Measurements from ENCODE around the gene LYPD3.
"Not testable (repeated sequence)": the region's sequence is repeated elsewhere in the genome, so short reads cannot be mapped to it uniquely, and the experiment has no call there.

Gene LYPD3

DNA sequence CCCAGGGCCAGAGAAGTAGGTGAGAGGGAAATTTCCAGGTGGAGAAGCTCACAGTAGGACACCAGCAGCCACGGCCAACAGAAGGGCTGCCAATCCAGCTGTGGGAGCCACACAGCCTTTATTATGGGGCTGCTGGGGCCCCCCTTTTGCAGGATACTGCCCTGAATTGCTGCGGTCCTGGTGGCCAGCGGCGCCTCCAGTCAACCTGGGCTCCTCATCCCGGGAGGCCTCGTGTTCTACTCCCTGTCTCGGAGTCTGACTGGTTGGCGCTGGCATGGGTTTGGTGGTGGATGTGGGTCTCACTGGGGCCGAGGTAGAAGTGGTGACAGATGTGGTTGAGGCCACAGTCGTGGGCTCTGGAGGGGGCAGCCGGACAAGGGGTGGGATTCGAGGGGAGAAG is 4.1 kb downstream of the LYPD3 start:
- no peak for DNase-seq (ENCODE audit: low read depth)

DNA sequence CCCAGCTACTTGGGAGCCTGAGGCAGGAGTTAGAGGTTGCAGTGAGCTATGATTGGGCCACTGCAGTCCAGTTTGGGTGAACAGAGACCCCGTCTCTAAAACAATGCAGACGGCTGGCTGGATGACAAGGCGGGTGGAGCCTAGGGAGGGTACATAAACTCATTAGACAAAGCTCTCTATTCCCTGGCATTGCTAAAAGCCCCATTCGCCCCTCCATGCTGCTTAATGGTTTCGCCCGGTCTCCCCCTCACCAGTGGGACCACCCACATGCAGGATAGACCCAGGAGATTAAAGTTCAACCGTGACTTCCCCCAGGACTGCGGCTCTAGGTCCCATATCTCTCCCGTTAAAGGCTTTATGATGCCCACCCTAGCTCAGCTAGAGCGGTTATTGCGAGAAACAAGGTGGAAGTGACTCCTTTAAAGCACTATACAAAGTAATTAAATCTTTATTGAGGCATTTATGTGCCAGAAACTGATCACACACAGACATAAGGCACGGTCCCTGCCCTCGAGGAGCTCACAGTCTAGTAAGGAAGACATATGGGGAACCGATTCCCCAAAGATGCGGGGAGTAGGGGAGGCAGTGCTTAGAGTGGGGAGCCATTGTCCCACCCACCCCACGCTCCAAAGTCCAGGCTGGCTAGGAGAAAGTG is 4.9 kb downstream of the LYPD3 start:
- no peak for DNase-seq (ENCODE audit: low read depth)

DNA sequence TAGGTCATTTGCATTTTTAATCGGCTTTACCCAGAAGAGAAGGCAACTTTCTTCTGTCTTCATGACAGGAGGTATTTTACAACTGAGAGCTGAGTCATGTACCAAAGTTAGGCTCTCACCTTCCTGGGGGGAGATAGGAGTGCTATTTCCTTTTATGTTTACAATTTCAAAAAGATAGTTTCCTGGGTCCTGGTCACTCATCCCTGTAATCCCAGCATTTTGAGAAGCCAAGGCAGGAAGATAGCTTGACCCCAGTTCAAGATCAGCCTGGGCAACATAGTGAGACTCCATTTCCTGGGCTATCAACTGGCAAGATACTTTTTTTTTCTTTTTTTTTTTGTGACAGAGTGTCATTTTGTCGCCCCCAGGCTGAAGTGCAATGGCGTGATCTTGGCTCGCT is 7.6 kb downstream of the LYPD3 start:
- no peak for DNase-seq (ENCODE audit: low read depth)

DNA sequence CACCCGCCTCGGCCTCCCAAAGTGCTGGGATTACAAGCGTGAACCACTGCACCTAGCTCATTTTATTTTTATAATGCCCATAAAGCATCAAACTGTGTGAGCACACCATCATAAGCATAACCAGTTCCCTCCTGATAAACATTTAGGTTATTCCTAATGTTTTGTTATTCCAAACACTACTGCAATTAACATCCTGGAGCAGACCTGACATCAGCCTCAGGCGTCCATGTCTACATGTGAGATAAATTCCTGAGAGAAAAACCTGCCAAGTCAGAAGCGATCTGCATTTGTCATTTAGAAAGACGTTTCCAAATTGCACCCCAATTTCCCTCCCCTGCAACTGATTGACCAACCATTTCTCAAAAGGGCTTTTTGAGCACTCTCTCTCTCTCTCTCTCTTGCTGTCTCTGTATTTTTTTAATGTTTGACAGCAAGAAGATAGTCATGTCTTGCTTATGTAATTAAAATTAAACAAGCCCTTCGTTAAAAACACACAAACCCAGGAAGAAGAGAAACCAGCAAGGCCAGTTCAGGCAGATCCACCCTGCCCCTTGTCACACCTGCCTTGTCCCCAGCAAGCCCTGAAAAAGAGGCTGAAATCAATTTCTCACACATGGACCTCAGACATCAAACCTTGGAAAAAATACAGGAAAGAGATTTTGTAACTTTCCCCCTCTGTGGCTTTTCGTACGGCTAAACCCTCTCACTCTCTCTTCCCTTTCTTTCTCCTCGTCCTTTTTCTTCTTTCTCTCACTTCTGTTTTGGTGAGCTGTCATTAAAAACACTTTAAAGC is 9.9 kb downstream of the LYPD3 start:
- no peak for DNase-seq (ENCODE audit: low read depth)

DNA sequence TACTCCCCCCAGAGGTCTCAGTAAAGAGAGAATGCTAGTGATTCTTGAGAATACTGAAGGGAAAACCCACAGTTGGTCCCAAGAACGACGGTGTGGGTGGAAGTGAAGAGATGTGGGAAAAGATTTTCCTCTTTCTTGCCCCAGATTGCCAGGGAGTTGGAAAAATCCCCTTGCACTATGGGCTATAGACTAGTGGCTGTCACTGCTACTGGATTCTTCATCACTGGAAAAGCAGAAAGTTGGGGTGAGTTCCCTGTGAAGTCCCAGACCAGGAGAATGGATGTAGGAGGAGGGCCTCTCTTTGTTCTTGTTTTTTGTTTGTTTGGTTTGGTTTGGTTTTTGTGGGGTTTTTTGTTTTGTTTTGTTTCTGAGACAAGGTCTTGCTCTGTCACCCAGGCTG is 11.4 kb downstream of the LYPD3 start:
- DNase-seq (ENCODE audit: low read depth): no peak

DNA sequence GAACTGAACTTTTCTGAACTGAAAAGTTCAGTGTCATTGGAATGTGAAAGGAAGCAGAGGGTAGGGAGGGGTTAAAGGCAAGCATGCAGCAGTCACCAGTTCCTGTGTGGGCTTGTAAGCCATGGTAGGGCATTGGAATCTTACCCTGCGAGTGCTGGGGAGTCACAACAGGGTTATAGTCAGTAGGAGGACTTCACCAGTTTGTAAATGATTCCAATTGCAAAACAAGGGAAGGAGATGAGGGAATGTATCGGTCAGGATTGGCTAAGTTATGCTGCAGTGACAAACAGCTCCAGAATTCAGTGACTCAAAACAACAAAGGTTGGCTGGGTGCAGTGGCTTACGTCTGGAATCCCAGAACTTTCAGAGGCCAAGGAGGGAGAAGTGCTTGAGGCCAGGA is 12.8 kb downstream of the LYPD3 start:
- no peak for DNase-seq (ENCODE audit: low read depth)

DNA sequence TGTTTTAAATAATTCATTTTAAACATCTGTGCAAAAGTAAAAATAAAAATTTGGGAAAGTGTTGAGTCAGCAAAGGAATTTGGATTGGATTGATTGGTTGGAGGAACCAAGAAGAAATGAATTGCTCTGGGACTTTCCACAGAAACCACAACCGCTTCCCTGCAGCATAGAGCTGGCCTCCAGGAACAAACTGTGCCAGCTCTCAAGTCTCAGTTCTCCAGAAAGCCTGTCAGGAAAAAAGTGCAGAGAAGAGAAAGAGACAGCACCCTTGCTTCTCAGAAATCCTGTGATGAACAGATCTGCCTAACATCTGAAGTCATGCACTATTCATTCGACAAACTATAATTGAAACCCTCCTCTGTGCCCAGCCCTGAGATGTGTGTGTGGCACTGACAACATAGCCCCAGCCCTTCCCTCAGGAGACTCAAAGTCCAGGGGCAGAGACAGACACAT is 14.8 kb downstream of the LYPD3 start:
- no peak for DNase-seq (ENCODE audit: low read depth)

DNA sequence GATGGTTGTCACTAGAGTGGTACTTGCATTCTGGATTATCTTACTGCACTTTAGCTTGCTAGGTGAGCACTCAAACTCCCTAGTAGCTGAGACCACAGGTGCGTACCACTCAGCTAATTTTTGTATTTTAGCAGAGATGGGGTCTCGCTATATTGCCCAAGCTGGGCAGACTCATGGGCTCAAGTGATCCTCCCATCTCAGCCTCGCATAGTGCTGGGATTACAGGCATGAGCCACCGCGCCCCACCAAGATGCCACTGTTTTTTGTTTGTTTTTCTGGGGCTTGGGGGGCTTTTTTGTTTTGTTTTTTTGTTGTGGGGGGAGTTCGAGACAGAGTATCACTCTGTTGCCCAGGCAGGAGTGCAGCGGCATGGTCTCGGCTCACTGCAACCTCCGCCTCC is 17.8 kb downstream of the LYPD3 start:
- DNase-seq (ENCODE audit: low read depth): no peak

DNA sequence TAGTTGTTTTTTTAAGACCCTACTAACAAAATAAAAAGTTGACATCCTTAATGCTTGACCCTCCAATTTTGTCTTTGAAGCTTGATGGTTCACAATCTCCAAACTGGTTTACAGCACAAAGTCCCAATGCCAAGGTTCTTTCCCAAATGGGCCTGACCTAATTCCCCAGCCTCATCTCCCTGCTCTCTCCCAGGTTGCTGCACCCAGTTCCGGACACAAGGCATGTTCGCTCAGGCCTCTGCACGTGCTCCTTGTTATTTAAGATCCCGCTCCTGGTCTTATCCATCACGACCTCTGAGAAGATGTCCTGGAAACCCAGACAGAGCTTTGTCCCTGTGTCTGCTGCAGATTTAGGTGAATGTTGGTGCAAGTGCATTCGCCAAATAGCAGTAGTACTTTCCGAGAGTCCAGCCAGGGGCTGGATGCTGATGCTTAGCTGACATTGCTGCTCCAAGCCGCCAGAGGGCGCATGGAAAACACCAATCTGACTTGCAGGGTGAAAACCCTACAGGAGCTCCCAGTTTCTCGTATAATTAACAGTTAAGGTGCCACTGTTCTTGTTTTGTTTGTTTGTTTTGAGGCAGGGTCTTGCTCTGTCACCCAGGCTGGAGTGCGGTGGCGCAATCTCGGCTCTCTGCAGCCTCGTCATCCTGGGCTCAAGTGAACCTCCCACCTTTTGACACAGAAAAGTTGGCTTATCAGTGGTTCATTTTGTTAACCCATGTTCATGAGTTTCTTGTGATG is 18.5 kb downstream of the LYPD3 start:
- DNase-seq (ENCODE audit: low read depth): peak; percentile 65

DNA sequence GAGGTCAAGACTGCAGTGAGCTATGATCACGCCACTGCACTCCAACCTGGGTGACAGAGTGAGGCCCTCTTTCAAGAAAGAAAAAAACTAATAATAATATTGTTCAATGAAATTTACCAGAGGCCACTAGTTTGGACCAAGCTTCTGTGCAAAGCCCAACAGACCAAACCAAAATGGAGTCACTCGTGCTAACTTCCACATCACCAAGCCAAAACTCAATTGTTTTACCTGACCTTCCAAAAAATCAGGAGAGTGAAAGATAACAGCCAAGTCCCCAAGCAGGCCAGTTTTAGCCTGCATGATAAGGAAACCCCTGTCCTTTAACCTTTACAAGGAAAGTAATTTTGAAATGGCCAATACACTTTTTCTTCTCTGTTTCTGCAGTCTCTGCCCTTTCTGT is 20.0 kb downstream of the LYPD3 start:
- DNase-seq (ENCODE audit: low read depth): no peak

DNA sequence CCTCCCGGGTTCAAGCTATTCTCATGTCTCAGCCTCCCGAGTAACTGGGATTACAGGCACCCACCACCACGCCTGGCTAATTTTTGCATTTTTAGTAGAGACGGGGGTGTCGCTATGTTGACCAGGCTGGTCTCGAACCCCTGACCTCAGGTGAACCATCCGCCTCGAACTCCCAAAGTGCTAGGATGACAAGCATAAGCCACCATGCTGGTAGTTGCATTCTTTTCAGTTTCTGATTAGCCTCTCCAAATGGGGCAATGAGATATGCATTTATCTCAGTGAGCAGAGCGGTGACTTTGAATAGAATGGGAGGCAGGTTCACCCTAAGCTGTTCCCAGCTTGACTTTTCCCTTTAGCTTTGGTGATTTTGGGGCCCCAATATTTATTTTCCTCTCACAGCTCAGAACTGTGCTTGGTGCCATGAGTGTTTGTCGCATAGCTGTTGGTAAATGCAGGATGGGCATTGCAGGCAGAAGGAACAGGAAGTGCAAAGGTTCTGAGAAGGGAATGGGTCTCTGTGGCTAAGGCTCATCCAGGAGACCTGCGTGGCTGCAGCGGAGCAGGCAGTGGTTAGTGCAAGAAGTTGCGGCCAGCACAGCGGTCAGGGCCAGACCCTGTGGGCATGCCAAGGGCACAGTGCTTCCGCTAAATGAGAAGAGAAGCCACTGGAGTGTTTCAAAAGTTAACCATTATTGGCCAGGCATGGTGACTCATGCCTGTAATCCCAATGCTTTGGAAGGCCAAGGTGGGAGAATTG is 20.7 kb downstream of the LYPD3 start:
- DNase-seq (ENCODE audit: low read depth): no peak

DNA sequence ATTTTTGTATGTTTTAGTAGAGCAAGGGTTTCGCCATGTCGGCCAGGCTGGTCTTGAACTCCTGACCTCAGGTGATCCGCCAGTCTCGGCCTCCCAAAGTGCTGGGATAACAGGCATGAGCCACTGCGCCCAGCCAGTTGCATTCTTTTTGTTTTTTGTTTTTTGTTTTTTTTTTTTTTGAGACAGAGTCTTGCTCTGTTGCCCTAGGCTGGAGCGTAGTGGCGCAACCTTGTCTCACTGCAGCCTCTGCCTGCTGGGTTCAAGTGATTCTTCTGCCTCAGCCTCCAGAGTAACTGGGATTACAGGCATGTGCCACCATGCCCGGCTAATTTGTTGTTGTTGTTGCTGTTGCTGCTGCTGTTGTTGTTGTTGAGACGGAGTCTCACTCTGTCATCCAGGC is 21.3 kb downstream of the LYPD3 start:
- DNase-seq (ENCODE audit: low read depth): not testable (repeated sequence)

DNA sequence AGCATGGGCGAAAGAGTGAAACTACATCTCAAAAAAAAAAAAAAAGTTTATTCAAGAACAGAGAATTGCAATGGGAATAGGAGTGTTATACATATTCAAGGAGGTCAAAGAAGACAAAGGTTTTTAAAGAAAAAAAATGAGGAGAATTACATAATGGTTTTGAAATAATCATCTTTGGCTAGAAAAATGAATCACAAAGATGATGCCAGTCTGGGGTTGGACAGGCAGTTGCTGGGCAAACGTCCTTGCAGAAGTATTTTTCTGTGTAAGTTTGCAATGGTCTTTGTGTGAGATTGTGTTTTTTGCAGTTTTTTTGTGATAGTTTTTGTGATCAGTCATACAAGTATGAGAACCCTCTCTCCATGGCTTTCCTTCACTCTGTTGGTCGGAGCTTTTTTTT is 23.7 kb downstream of the LYPD3 start:
- DNase-seq (ENCODE audit: low read depth): no peak

DNA sequence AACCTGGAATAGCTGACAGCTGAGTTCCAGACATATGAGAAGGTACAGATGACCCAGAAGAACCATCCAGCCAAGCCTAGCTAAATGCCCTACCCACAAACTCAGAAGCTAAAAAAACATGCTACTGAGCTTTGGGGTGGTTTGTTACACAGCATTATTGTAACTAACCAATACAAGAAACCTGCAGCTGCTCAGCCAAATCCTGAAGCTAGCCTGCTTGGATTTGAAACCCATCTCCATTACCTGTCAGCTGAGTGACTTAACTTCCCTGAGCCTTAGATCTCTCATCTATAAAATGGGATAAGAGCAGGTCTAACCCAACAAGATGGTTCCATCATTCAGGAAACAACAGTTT is 25.7 kb downstream of the LYPD3 start:
- no peak for DNase-seq (ENCODE audit: low read depth)

DNA sequence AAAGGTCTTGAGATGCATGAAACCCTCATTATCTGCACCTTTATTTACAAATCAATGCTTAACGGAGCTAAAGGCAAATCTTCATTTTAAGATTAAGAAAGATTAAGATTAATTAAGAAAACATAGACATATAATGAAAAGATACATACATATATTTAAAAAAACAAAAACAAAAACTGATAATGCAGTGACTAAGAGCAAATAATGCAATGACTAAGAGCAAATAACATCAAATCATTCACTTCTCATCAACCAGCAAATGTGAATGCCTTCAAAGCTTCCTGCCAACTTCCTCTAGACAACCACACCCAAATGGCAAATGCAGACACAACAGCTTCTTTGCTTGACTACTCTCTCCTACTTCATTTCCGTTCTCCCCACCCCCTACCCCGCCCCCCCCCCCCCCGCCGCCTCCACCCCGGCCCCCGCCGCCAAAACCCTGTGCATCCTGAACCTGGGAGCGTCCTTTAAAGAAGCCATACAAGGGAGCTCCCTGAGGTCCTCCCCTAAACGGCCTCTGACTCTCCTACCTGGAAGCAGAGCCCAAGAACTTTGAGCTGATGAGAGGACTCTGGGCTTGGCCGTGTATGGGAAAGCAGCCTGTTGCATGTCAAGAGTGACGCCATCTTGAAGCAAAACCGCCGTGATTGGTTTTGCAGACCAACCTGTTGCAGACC is 26.2 kb downstream of the LYPD3 start:
- DNase-seq (ENCODE audit: low read depth): no peak

DNA sequence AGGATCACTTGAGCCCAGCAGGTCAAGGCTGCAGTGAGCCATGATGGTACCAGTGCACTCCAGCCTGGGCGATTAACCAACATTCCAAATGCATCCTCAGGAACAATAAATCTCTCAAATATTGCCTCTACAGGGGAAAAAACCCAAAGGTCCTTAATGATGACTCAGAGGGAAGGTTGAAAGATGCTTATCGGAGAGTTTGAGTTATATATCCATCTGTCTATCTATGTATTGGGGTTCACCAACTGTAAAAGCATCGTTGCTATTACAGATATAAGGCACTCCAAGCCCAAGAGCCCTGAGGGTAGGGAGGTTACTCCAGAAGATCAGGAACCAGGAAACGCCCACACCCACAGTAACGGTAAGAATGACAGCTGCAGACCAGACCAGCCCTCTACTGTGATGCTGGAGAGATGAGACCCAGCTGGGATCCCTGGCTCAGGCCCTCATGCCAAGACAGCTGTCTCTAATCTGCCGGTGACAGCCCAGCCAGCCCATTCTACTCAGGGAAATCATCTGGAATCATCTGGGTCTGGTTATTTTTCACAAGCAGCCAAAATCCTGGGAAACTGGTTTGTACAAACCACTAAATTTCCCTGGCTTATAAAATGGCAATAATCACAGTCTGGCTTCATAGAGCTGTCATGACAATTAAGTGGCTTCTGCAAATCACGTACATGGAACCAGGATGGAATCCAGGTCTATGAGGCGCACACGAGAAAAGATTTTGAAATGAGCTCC is 26.9 kb downstream of the LYPD3 start:
- DNase-seq (ENCODE audit: low read depth): no peak

DNA sequence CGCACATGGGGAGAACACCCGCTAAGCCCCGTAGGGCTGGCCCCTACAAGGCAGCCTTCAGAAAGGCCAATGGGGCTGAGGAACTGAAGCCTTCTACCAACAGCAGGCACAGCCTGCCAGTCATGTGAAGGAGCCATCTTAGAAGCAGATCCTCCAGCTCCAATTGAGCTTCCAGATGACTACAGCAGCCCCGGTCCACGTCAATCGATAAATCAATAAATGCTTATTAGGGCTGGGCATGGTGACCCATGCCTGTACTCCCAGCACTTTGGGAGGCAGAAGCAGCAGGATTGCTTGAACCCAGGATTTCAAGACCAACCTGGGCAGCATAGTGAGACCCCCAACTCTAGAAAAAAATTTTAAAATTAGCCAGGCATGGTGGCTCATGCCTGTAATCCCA is 27.7 kb downstream of the LYPD3 start:
- DNase-seq (ENCODE audit: low read depth): no peak

DNA sequence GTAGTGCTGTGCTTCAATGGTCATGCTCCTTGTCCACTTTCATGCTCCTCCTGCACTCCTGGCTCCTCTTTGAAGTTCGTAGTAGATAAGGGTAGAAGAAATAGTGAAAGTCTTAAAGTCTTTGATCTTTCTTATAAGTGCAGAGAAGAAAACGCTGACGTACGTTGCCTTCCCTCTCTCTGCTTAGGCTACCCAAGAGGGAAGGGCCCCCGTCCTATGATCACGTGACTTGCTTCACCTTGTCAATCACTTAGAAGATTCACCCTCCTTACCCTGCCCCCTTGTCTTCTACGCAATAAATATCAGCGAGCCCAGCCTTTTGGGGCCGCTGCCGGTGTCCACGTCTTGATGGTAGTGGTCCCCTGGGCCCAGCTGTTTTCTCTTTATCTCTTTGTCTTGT is 28.1 kb downstream of the LYPD3 start:
- not testable (repeated sequence) for DNase-seq (ENCODE audit: low read depth)

DNA sequence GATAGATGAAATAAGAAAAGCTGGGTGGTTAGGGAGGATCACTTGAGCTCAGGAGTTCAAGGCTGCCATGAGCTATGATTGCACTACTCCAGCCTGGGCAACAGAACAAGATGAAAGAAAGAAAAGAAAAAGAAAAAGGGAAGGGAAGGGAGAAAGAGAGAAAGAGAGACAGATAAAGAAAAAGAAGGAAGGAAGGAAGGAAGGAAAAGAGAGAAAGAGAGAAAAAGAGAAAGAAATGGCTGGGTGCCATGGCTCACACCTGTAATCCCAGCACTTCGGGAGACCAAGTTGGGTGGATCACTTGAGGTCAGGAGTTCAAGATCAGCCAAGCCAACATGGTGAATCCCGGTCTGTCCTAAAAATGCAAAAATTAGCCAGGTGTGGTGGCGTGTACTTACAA is 29.6 kb downstream of the LYPD3 start:
- no peak for DNase-seq (ENCODE audit: low read depth)

DNA sequence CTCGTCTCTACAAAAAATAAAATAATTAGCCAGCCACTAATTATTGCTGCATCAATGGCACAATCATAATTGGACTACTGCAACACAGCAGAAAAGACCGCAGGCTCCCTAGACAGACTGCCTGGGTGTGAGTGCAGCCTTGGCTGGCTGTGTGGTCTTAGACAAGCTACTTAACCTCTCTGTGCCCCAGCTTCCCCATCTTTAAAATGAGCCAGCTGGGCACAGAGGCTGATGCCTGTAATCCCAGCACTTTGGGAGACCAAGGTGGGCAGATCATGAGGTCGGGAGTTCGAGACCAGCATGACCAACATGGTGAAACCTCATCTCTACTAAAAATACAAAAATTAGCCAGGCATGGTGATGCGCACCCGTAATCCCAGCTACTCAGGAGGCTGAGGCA is 31.7 kb downstream of the LYPD3 start:
- DNase-seq (ENCODE audit: low read depth): no peak

DNA sequence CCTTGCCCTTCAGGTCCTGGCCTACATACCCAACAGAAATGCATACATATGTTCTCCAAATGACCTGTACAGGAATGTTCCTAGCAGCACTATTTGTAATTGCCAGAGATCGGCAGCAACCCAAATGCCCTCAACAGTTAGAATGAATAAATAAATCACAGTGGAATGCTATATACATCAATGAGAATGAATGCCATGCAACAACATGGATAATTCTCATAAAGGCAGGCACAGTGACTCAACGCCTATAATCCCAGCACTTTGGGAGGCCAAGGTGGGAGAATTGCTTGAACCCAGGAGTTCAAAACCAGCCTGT is 32.1 kb downstream of the LYPD3 start:
- DNase-seq (ENCODE audit: low read depth): no peak

All from stimulated activated CD8-positive, alpha-beta memory T cell treated with anti-CD3 and anti-CD28 coated beads, Interleukin-4, amount 100 ng/mL, for 24 hours (primary cell).